ENCODE data around the gene GABRB2. TPM values are rescaled to one million over a fixed set of nuclear protein-coding genes. Genes with fewer than 3 reads are reported as not detected.

The GABRB2 gene
- total and polyA plus RNA-seq, 2 of the 13 experiments (the other 11 are each of a cell fraction or from before 2014, with no cell fraction given) = 0.01 TPM; not detected in 1

DNA sequence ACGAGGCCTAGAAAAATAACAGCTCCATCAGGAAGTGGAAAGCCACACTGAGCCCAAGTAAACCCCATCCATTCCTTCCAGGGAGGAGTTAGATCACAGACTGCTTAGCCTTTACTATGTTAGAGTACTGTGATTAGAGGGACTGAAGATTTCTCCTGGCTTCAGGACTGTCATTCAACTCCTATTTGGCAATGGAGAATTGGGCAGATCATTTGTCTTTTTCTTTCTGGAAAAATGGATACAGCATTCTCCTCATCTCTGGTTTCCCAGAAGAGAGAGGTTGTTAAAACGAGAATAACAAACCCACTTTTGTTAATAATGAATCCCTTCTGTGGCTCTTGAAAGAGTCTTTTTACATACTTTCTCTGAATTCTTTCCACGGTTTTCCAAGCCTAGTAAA is 150.4 kb downstream of the GABRB2 start:
- intact Hi-C loops (cut with micrococcal nuclease; ENCODE audit: unreplicated experiment) = no loop called here
- Histone ChIP-seq H3K4me1 (ENCODE audit: insufficient read depth, low read length) (no peaks in the 10 kb centered on the region), H3K4me3 (replicated peaks in 1 of 3; ENCODE audit: insufficient read depth in 1 of 3, low read depth in 2 of 3, low read length in 3 of 3) (no peak overlapping the region), H3K36me3 (replicated peaks in 1 of 2; ENCODE audit: control insufficient read depth in 1 of 2, insufficient read depth in 2 of 2, low read length in 2 of 2) (no peaks in the 10 kb centered on the region), H3K79me2 (ENCODE audit: insufficient read depth, low read length) (no peaks in the 10 kb centered on the region), H4K20me1 (ENCODE audit: insufficient read depth, low read length) (no peaks in the 10 kb centered on the region), H3K27ac (ENCODE audit: extremely low read length, insufficient read depth, low read length) (no peak overlapping the region), H3K4me2 (ENCODE audit: low read depth, low read length) (no peak overlapping the region), H3K27me3 (ENCODE audit: control insufficient read depth in 1 of 2, insufficient read depth in 2 of 2, low read length in 2 of 2) (no peaks in the 10 kb centered on the region), H2AFZ (ENCODE audit: low read length) (no peak overlapping the region), H3K9me3 (ENCODE audit: low read length) (no peaks in the 10 kb centered on the region), H3K9ac (ENCODE audit: insufficient read depth, low read depth, low read length) (no peak overlapping the region)
- in situ Hi-C loops (cut with HindIII; ENCODE audit: extremely low pct_ligation_motif_present, low pct_unique_long_range_greater_than_20kb) = no loop called here
- TF ChIP-seq ARNT (IDR thresholded peaks at IDR 0.05) (no peak), ZFY (CRISPR knock-in tag; IDR thresholded peaks at IDR 0.05) (no peak), ZBTB1 (CRISPR knock-in tag; IDR thresholded peaks at IDR 0.05; ENCODE audit: borderline replicate concordance) (no peak)
- TF ChIP-seq, protein P1, sequence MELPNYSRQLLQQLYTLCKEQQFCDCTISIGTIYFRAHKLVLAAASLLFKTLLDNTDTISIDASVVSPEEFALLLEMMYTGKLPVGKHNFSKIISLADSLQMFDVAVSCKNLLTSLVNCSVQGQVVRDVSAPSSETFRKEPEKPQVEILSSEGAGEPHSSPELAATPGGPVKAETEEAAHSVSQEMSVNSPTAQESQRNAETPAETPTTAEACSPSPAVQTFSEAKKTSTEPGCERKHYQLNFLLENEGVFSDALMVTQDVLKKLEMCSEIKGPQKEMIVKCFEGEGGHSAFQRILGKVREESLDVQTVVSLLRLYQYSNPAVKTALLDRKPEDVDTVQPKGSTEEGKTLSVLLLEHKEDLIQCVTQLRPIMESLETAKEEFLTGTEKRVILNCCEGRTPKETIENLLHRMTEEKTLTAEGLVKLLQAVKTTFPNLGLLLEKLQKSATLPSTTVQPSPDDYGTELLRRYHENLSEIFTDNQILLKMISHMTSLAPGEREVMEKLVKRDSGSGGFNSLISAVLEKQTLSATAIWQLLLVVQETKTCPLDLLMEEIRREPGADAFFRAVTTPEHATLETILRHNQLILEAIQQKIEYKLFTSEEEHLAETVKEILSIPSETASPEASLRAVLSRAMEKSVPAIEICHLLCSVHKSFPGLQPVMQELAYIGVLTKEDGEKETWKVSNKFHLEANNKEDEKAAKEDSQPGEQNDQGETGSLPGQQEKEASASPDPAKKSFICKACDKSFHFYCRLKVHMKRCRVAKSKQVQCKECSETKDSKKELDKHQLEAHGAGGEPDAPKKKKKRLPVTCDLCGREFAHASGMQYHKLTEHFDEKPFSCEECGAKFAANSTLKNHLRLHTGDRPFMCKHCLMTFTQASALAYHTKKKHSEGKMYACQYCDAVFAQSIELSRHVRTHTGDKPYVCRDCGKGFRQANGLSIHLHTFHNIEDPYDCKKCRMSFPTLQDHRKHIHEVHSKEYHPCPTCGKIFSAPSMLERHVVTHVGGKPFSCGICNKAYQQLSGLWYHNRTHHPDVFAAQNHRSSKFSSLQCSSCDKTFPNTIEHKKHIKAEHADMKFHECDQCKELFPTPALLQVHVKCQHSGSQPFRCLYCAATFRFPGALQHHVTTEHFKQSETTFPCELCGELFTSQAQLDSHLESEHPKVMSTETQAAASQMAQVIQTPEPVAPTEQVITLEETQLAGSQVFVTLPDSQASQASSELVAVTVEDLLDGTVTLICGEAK (IDR thresholded peaks at IDR 0.05) = no peak
- TF ChIP-seq, protein P1 (CRISPR knock-in tag; IDR thresholded peaks at IDR 0.05) = no peak
- BruUV-seq (replicated peaks) = no TSS peak
- CTCF ChIA-PET (ENCODE audit: low intra/inter-chr PET ratio, low total read pairs) = no interaction called here
- ATAC-seq = no peak
- WGBS (ENCODE audit: low lambda C conversion rate) = 0% methylated on average over 3 of the region's 3 CpGs
- POLR2A ChIA-PET = no interaction called here
- DNase-seq (ENCODE audit: low spot score) = no peak
- no peak for FAIRE-seq
